ENCODE measurements around the gene C14orf180.

GRCh38 chr14:104562606-104563005, 17.0 kb upstream of the C14orf180 start:
- no peak for TF ChIP-seq CTCF (IDR thresholded peaks at IDR 0.05; ENCODE audit: insufficient read depth, low read length, poor library complexity, severe bottlenecking)
- TF ChIP-seq EZH2phosphoT487 (conservative IDR thresholded peaks at IDR 0.05; ENCODE audit: low read length), result no peak

All from SU-DHL-6 (cell line).